ENCODE measurements around the gene GJA4.

DNA sequence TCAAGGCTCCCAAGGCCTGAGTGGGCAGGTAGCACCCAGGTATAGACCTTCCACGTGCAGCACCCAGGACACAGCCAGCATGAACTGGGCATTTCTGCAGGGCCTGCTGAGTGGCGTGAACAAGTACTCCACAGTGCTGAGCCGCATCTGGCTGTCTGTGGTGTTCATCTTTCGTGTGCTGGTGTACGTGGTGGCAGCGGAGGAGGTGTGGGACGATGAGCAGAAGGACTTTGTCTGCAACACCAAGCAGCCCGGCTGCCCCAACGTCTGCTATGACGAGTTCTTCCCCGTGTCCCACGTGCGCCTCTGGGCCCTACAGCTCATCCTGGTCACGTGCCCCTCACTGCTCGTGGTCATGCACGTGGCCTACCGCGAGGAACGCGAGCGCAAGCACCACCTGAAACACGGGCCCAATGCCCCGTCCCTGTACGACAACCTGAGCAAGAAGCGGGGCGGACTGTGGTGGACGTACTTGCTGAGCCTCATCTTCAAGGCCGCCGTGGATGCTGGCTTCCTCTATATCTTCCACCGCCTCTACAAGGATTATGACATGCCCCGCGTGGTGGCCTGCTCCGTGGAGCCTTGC is 31.5 kb upstream of the GJA4 start:
- TF ChIP-seq, protein P1, sequence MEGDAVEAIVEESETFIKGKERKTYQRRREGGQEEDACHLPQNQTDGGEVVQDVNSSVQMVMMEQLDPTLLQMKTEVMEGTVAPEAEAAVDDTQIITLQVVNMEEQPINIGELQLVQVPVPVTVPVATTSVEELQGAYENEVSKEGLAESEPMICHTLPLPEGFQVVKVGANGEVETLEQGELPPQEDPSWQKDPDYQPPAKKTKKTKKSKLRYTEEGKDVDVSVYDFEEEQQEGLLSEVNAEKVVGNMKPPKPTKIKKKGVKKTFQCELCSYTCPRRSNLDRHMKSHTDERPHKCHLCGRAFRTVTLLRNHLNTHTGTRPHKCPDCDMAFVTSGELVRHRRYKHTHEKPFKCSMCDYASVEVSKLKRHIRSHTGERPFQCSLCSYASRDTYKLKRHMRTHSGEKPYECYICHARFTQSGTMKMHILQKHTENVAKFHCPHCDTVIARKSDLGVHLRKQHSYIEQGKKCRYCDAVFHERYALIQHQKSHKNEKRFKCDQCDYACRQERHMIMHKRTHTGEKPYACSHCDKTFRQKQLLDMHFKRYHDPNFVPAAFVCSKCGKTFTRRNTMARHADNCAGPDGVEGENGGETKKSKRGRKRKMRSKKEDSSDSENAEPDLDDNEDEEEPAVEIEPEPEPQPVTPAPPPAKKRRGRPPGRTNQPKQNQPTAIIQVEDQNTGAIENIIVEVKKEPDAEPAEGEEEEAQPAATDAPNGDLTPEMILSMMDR (IDR thresholded peaks at IDR 0.05), result no peak
- TF ChIP-seq EP300 (IDR thresholded peaks at IDR 0.05; ENCODE audit: low read depth) (no peak), POLR2A (IDR thresholded peaks at IDR 0.05) (no peak), POLR2AphosphoS5 (IDR thresholded peaks at IDR 0.05) (no peak)
